Endothelial cell (in vitro differentiated cells): Measurements from ENCODE around the gene OR8D1. TPM values are rescaled to one million over a fixed set of nuclear protein-coding genes. Genes with fewer than 3 reads are reported as not detected.

Experiments
- DNase-seq: peaks from one replicate; pipeline ENCODE4 v3.0.0; 2021; ENCODE audit warnings: low spot score
- H3K27ac Mint-ChIP-seq: one replicate; pipeline ENCODE4 v1.8.0; 2021; ENCODE audit warnings: mixed read lengths, inconsistent platforms; ENCODE audit not compliant: unreplicated experiment
- H3K27me3 Mint-ChIP-seq: one replicate; pipeline ENCODE4 v1.8.0; 2021; ENCODE audit warnings: mild to moderate bottlenecking, moderate library complexity, mixed read lengths, inconsistent platforms; ENCODE audit not compliant: unreplicated experiment
- H3K36me3 Mint-ChIP-seq: one replicate; pipeline ENCODE4 v1.8.0; 2021; ENCODE audit warnings: mild to moderate bottlenecking, low read depth, mixed read lengths, inconsistent platforms; ENCODE audit not compliant: unreplicated experiment
- H3K4me1 Mint-ChIP-seq: one replicate; pipeline ENCODE4 v1.8.0; 2021; ENCODE audit warnings: mild to moderate bottlenecking, mixed read lengths, inconsistent platforms; ENCODE audit not compliant: unreplicated experiment
- H3K4me3 Mint-ChIP-seq: one replicate; pipeline ENCODE4 v1.8.0; 2021; ENCODE audit warnings: mild to moderate bottlenecking, mixed read lengths, inconsistent platforms; ENCODE audit not compliant: unreplicated experiment
- H3K9me3 Mint-ChIP-seq: one replicate; pipeline ENCODE4 v1.8.0; 2021; ENCODE audit warnings: mixed read lengths, inconsistent platforms; ENCODE audit not compliant: unreplicated experiment
- total RNA-seq: library from RNA; stranded (reverse); fragmentation: NEBNext Ultra II Directional; extraction: Animal tissue kit (Norgen Biotek cat#: 25700); gene quantifications from one replicate; pipeline ENCODE4 v1.2.1, GENCODE V29; 2021; ENCODE audit not compliant: unreplicated experiment
- TF ChIP-seq, protein P1 (sequence below): fragments of 200-600 bp; sonication (generic); IDR thresholded peaks from one replicate; pipeline ENCODE4 v1.5.0; 2021; ENCODE audit warnings: antibody characterized with exemption; ENCODE audit not compliant: unreplicated experiment

OR8D1 gene
- total RNA-seq, 1 donor from 2014 or later, result not detected

GRCh38 chr11:124296016-124296415 lies 17.7 kb downstream of the OR8D1 start:
- Mint-ChIP-seq H3K4me1 (no peaks in the 10 kb centered on the region), H3K9me3 (no peaks in the 10 kb centered on the region), H3K36me3 (no peaks in the 10 kb centered on the region), H3K27ac (no peak overlapping the region), H3K4me3 (no peak overlapping the region), H3K27me3 (no peaks in the 10 kb centered on the region)
- no peak for DNase-seq
- TF ChIP-seq, protein P1, sequence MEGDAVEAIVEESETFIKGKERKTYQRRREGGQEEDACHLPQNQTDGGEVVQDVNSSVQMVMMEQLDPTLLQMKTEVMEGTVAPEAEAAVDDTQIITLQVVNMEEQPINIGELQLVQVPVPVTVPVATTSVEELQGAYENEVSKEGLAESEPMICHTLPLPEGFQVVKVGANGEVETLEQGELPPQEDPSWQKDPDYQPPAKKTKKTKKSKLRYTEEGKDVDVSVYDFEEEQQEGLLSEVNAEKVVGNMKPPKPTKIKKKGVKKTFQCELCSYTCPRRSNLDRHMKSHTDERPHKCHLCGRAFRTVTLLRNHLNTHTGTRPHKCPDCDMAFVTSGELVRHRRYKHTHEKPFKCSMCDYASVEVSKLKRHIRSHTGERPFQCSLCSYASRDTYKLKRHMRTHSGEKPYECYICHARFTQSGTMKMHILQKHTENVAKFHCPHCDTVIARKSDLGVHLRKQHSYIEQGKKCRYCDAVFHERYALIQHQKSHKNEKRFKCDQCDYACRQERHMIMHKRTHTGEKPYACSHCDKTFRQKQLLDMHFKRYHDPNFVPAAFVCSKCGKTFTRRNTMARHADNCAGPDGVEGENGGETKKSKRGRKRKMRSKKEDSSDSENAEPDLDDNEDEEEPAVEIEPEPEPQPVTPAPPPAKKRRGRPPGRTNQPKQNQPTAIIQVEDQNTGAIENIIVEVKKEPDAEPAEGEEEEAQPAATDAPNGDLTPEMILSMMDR, result no peak

- Mint-ChIP-seq H3K27ac (no peak overlapping the region), H3K4me1 (no peaks in the 10 kb centered on the region), H3K4me3 (no peak overlapping the region), H3K9me3 (no peaks in the 10 kb centered on the region), H3K36me3 (no peaks in the 10 kb centered on the region), H3K27me3 (no peaks in the 10 kb centered on the region)
- DNase-seq, result no peak
- TF ChIP-seq, protein P1, result no peak
Observed at GRCh38 chr11:124294687-124295086, 19.1 kb downstream of the OR8D1 start.

GRCh38 chr11:124285610-124286344 lies 28.0 kb downstream of the OR8D1 start:
- Mint-ChIP-seq H3K9me3 (no peaks in the 10 kb centered on the region), H3K27me3 (no peaks in the 10 kb centered on the region)

GRCh38 chr11:124278261-124278660 lies 35.5 kb downstream of the OR8D1 start:
- TF ChIP-seq, protein P1, result no peak
- Mint-ChIP-seq H3K36me3 (no peaks in the 10 kb centered on the region), H3K4me1 (no peaks in the 10 kb centered on the region), H3K27me3 (no peaks in the 10 kb centered on the region), H3K9me3 (no peaks in the 10 kb centered on the region), H3K4me3 (no peak overlapping the region), H3K27ac (no peak overlapping the region)
- DNase-seq, result no peak

More at GRCh38 chr11:124285610-124286344, 28.0 kb downstream of the OR8D1 start:
- Mint-ChIP-seq H3K4me1 (no peaks in the 10 kb centered on the region), H3K36me3 (no peaks in the 10 kb centered on the region), H3K4me3 (no peak overlapping the region), H3K27ac (no peak overlapping the region)
- no peak for DNase-seq
- TF ChIP-seq, protein P1, result no peak

DNA sequence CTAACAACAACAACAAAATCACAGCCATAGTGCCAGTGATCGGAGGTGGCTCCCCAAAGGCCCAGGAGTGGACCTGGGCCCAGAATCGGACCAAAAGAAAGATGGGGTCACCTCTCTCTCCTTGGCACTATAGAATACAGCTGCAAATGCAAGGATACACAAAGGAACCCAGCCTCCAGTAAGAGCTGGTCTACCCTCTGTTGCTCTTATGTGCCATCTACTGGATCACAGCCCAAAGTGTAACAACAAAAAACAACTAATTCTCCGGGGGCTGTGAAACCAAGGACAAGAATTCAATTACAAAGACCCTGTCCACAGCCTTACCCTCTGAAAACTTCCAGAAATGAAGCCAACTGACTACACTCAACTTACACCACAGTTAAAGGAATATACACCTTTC lies 35.9 kb downstream of the OR8D1 start:
- Mint-ChIP-seq H3K9me3 (no peaks in the 10 kb centered on the region), H3K4me1 (no peaks in the 10 kb centered on the region), H3K27ac (no peak overlapping the region), H3K36me3 (no peaks in the 10 kb centered on the region), H3K4me3 (no peak overlapping the region), H3K27me3 (no peaks in the 10 kb centered on the region)
- TF ChIP-seq, protein P1, result no peak
- no peak for DNase-seq
